ENCODE measurements around the gene CCDC68.

The CCDC68 gene

DNA sequence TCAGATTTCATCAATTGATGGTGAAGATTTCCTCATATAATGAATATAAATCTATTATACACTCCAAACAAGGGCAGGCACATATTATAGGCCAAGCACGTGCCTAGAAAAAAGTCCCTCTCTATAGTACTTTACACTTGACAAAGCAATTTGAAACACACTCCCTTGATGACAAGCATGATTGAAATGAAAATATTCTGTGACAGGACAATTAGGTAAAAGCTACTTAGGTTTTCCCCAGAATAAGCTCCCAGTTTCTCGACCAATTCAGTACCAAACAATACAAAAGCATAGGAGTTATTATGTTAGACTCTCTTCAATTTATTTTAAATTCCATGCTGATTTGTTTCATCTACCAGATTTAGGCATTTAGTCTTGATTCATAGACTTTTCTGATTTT is 47.7 kb downstream of the CCDC68 start:
- H3K4me3 ChIP-seq (ENCODE audit: low read depth, low read length): no peak overlapping the region
- TF ChIP-seq, protein P1, sequence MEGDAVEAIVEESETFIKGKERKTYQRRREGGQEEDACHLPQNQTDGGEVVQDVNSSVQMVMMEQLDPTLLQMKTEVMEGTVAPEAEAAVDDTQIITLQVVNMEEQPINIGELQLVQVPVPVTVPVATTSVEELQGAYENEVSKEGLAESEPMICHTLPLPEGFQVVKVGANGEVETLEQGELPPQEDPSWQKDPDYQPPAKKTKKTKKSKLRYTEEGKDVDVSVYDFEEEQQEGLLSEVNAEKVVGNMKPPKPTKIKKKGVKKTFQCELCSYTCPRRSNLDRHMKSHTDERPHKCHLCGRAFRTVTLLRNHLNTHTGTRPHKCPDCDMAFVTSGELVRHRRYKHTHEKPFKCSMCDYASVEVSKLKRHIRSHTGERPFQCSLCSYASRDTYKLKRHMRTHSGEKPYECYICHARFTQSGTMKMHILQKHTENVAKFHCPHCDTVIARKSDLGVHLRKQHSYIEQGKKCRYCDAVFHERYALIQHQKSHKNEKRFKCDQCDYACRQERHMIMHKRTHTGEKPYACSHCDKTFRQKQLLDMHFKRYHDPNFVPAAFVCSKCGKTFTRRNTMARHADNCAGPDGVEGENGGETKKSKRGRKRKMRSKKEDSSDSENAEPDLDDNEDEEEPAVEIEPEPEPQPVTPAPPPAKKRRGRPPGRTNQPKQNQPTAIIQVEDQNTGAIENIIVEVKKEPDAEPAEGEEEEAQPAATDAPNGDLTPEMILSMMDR (conservative IDR thresholded peaks at IDR 0.05; ENCODE audit: low read depth, low read length): no peak
- no peak for DNase-seq (ENCODE audit: low read depth)

- H3K4me3 ChIP-seq (ENCODE audit: low read depth, low read length): no peak overlapping the region
- TF ChIP-seq, protein P1 (conservative IDR thresholded peaks at IDR 0.05; ENCODE audit: low read depth, low read length): no peak
- DNase-seq (ENCODE audit: low read depth): no peak
Observed at GRCh38 chr18:54910161-54910919, 48.9 kb downstream of the CCDC68 start.

- H3K4me3 ChIP-seq (ENCODE audit: low read depth, low read length): no peak overlapping the region
- TF ChIP-seq, protein P1 (conservative IDR thresholded peaks at IDR 0.05; ENCODE audit: low read depth, low read length): no peak
- no peak for DNase-seq (ENCODE audit: low read depth)
Observed at GRCh38 chr18:54909538-54909937, 49.7 kb downstream of the CCDC68 start.

DNA sequence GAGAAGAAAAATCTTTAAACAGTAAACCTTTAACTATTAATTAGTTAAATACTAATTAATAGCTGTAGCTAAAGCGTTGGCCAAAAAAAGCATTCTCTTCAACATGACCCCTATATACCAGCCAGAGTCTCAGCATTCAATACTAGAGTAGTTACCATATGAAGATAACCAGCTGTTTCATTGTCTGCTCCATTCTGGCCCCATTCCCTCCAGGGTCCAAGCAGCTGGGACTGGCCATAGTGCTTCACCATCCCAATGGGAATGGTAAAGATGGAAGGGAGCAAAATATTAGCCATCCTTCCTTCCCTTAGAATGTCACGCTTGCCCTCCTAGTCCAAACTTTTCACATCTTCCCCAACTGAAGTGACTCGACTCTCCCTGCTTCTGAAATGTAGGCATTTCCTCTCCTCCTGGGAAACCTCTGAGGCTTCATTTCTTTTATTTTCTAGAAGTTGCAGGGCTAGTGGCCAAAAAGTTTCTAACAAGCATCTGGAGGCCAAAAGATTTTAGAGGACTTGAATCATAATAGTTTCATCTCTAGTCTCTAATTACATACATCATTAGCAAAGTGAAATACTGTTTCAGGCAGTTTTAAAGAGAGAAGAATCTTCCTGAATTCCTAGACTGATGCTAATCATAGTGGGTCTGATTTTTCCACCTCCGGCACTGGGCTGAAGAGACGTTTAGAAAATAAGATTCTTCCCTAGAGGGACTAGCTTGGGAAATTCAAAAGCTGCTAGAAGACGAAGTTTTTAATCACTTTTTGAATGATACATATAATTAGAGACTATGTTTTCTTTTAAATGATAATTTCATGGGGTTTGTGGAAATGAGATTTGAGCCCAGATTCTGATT is 52.7 kb downstream of the CCDC68 start:
- TF ChIP-seq, protein P1 (conservative IDR thresholded peaks at IDR 0.05; ENCODE audit: low read depth, low read length): no peak
- no peak for DNase-seq (ENCODE audit: low read depth)
- no peak overlapping the region for H3K4me3 ChIP-seq (ENCODE audit: low read depth, low read length)

GRCh38 chr18:54905629-54906028 is 53.6 kb downstream of the CCDC68 start:
- TF ChIP-seq, protein P1 (conservative IDR thresholded peaks at IDR 0.05; ENCODE audit: low read depth, low read length): no peak
- H3K4me3 ChIP-seq (ENCODE audit: low read depth, low read length): no peak overlapping the region
- DNase-seq (ENCODE audit: low read depth): no peak

- H3K4me3 ChIP-seq (ENCODE audit: low read depth, low read length): no peak overlapping the region
- DNase-seq (ENCODE audit: low read depth): no peak
- TF ChIP-seq, protein P1 (conservative IDR thresholded peaks at IDR 0.05; ENCODE audit: low read depth, low read length): no peak
Observed at GRCh38 chr18:54904581-54904980, 54.7 kb downstream of the CCDC68 start.

Data from choroid plexus epithelial cell (primary cell).